H9 (cell line): ENCODE results near the gene IFNA2. TPM values are rescaled to one million over a fixed set of nuclear protein-coding genes. Genes with fewer than 3 reads are reported as not detected.
A peak's percentile ranks its signal among the peaks of the same experiment; 100 is the strongest.
"Not testable (repeated sequence)": the region's sequence is repeated elsewhere in the genome, so short reads cannot be mapped to it uniquely, and the experiment has no call there.

Experiments
- DNase-seq: peaks from one replicate; pipeline ENCODE4 v3.0.0-alpha.2; 2017
- H2AFZ ChIP-seq: one replicate; pipeline ENCODE4 v1.6.1; 2013; ENCODE audit warnings: mild to moderate bottlenecking, low read length, control low read depth, moderate library complexity
- H2AK5ac ChIP-seq: 2 replicates; pipeline ENCODE4 v1.6.1; 2013; ENCODE audit warnings: low read length, control low read depth, mixed read lengths; ENCODE audit not compliant: insufficient read length
- H2BK120ac ChIP-seq: one replicate; pipeline ENCODE4 v1.6.1; 2013; ENCODE audit warnings: low read depth, mild to moderate bottlenecking, low read length, control low read depth, inconsistent platforms; ENCODE audit not compliant: poor library complexity, severe bottlenecking
- H2BK12ac ChIP-seq: 2 replicates; pipeline ENCODE4 v1.6.1; 2013; ENCODE audit warnings: low read length, control low read depth, mixed read lengths, low read depth; ENCODE audit not compliant: insufficient read length
- H2BK15ac ChIP-seq: 2 replicates; pipeline ENCODE4 v1.6.1; 2013; ENCODE audit warnings: low read depth, low read length, control low read depth
- H2BK20ac ChIP-seq: one replicate; pipeline ENCODE4 v1.6.1; 2013; ENCODE audit warnings: low read depth, mild to moderate bottlenecking, low read length, control low read depth, inconsistent platforms; ENCODE audit not compliant: poor library complexity, severe bottlenecking
- H2BK5ac ChIP-seq: 2 replicates; pipeline ENCODE4 v1.6.1; 2013; ENCODE audit warnings: low read length, control low read depth, mixed read lengths; ENCODE audit not compliant: insufficient read length
- H3K14ac ChIP-seq: 2 replicates; pipeline ENCODE4 v1.6.1; 2013; ENCODE audit warnings: low read length, control low read depth; ENCODE audit not compliant: insufficient read depth
- H3K18ac ChIP-seq: 2 replicates; pipeline ENCODE4 v1.6.1; 2013; ENCODE audit warnings: low read depth, mild to moderate bottlenecking, mixed read lengths, low read length, control low read depth; ENCODE audit not compliant: insufficient read length
- H3K23ac ChIP-seq: 2 replicates; pipeline ENCODE4 v1.6.1; 2013; ENCODE audit warnings: low read length, control low read depth, mixed read lengths, low read depth; ENCODE audit not compliant: insufficient read length
- H3K23me2 ChIP-seq: 2 replicates; pipeline ENCODE4 v1.6.1; 2013; ENCODE audit warnings: low read depth, mild to moderate bottlenecking, mixed read lengths, low read length, control low read depth; ENCODE audit not compliant: insufficient read length, poor library complexity, severe bottlenecking
- H3K27ac ChIP-seq: 2 replicates; pipeline ENCODE4 v1.5.1; 2013; ENCODE audit warnings: low read length, control low read depth, mixed read lengths, low read depth; ENCODE audit not compliant: insufficient read length
- H3K27me3 ChIP-seq: 2 replicates; pipeline ENCODE4 v1.6.1; 2013; ENCODE audit warnings: low read length, control low read depth, inconsistent platforms; ENCODE audit not compliant: insufficient read depth
- H3K4ac ChIP-seq: 2 replicates; pipeline ENCODE4 v1.6.1; 2013; ENCODE audit warnings: low read depth, mild to moderate bottlenecking, control low read depth, inconsistent platforms, low read length, moderate library complexity
- H3K4me1 ChIP-seq: 2 replicates; pipeline ENCODE4 v1.6.1; 2013; ENCODE audit warnings: low read length, control low read depth, inconsistent platforms; ENCODE audit not compliant: insufficient read depth
- H3K4me2 ChIP-seq: 2 replicates; pipeline ENCODE4 v1.6.1; 2013; ENCODE audit warnings: low read length, control low read depth, mixed read lengths; ENCODE audit not compliant: insufficient read length, insufficient read depth
- H3K56ac ChIP-seq: 2 replicates; pipeline ENCODE4 v1.6.1; 2013; ENCODE audit warnings: low read depth, mild to moderate bottlenecking, mixed read lengths, low read length, control low read depth; ENCODE audit not compliant: insufficient read length
- H3K79me1 ChIP-seq: 2 replicates; pipeline ENCODE4 v1.6.1; 2013; ENCODE audit warnings: low read depth, mild to moderate bottlenecking, moderate library complexity, low read length, control low read depth, inconsistent platforms; ENCODE audit not compliant: insufficient read depth, poor library complexity, severe bottlenecking
- H3K79me2 ChIP-seq: 2 replicates; pipeline ENCODE4 v1.6.1; 2013; ENCODE audit warnings: low read length, control low read depth, inconsistent platforms; ENCODE audit not compliant: insufficient read depth
- H3K9ac ChIP-seq: 2 replicates; pipeline ENCODE4 v1.6.1; 2013; ENCODE audit warnings: low read length, control low read depth, mixed read lengths; ENCODE audit not compliant: insufficient read length; ENCODE audit errors: extremely low read depth
- H3K9me3 ChIP-seq: one replicate; pipeline ENCODE4 v1.6.1; 2013; ENCODE audit warnings: low read depth, low read length, inconsistent platforms; ENCODE audit not compliant: control insufficient read depth
- H3T11ph ChIP-seq: one replicate; pipeline ENCODE4 v1.6.1; 2013; ENCODE audit warnings: mild to moderate bottlenecking, low read length, control low read depth, inconsistent platforms
- H4K20me1 ChIP-seq: one replicate; pipeline ENCODE4 v1.6.1; 2013; ENCODE audit not compliant: control insufficient read depth, insufficient read length, insufficient read depth
- H4K5ac ChIP-seq: 2 replicates; pipeline ENCODE4 v1.6.1; 2013; ENCODE audit warnings: low read depth, mild to moderate bottlenecking, mixed read lengths, low read length, control low read depth; ENCODE audit not compliant: insufficient read length
- H4K8ac ChIP-seq: replicated peaks from 2 replicates; pipeline ENCODE4 v1.6.1; 2013; ENCODE audit warnings: low read length, control low read depth, mixed read lengths, low read depth; ENCODE audit not compliant: insufficient read length
- H4K91ac ChIP-seq: 2 replicates; pipeline ENCODE4 v1.6.1; 2013; ENCODE audit warnings: low read depth, mild to moderate bottlenecking, moderate library complexity, mixed read lengths, low read length, control low read depth; ENCODE audit not compliant: insufficient read length
- H3K27ac Mint-ChIP-seq, 3 experiments: 2 replicates in 2 of 3; 3 replicates in 1 of 3; pipeline ENCODE4 v1.8.0; 2020 to 2021; ENCODE audit warnings: mixed read lengths in 3 of 3, mild to moderate bottlenecking in 1 of 3, moderate library complexity in 1 of 3
- H3K27me3 Mint-ChIP-seq: 2 replicates; pipeline ENCODE4 v1.8.0; 2021; ENCODE audit warnings: low read depth, mild to moderate bottlenecking, moderate library complexity, mixed read lengths
- H3K36me3 Mint-ChIP-seq, 3 experiments: 2 replicates in 2 of 3; 3 replicates in 1 of 3; pipeline ENCODE4 v1.8.0; 2020 to 2021; ENCODE audit warnings: low read depth in 3 of 3, mixed read lengths in 3 of 3; ENCODE audit not compliant: insufficient read depth in 1 of 3
- H3K4me1 Mint-ChIP-seq, 2 experiments: 2 replicates each; pipeline ENCODE4 v1.8.0; 2020; ENCODE audit warnings: mixed read lengths in 2 of 2
- H3K4me3 Mint-ChIP-seq, 2 experiments: 2 replicates in 1 of 2; 3 replicates in 1 of 2; pipeline ENCODE4 v1.8.0; 2020 to 2021; ENCODE audit warnings: mild to moderate bottlenecking in 2 of 2, mixed read lengths in 2 of 2, moderate library complexity in 1 of 2
- H3K9me3 Mint-ChIP-seq, 2 experiments: 2 replicates in 1 of 2; 3 replicates in 1 of 2; pipeline ENCODE4 v1.8.0; 2020; ENCODE audit warnings: mild to moderate bottlenecking in 2 of 2, mixed read lengths in 2 of 2, moderate library complexity in 1 of 2
- CTCF ChIP-seq: fragments of 200-600 bp; sonication (generic); conservative IDR thresholded peaks from 3 replicates; pipeline ENCODE4 v1.8.0; 2021; ENCODE audit warnings: antibody characterized with exemption, mild to moderate bottlenecking
- WGBS: extraction: QIAGEN DNeasy Blood & Tissue Kit; methylation state at CpG from one replicate; pipeline ENCODE4 v1.1.7; 2013; ENCODE audit warnings: missing lambda C conversion rate, low lambda C conversion rate, mixed read lengths; ENCODE audit not compliant: insufficient read length; ENCODE audit errors: extremely low coverage; 5-methylcytosine and 5-hydroxymethylcytosine counted together
- total RNA-seq: library from RNA; stranded (reverse); gene quantifications from 2 replicates; pipeline ENCODE4 v1.2.1, GENCODE V29; 2021

IFNA2 gene
- total RNA-seq, 1 experiment from 2014 or later, result not detected

GRCh38 chr9:21381448-21382339, 3.5 kb downstream of the IFNA2 start:
- Histone ChIP-seq H3K23ac (no peak overlapping the region), H3K4me2 (no peak overlapping the region), H2BK12ac (no peak overlapping the region), H3K4ac (no peak overlapping the region), H4K91ac (no peak overlapping the region), H4K8ac (no peak overlapping the region), H4K5ac (no peak overlapping the region), H3K27me3 (no peaks in the 10 kb centered on the region), H3K9ac (no peak overlapping the region), H2BK120ac (no peak overlapping the region), H3K4me1 (no peaks in the 10 kb centered on the region), H2BK15ac (no peak overlapping the region), H3K14ac (no peak overlapping the region), H2BK5ac (no peak overlapping the region), H3K18ac (no peak overlapping the region), H2AK5ac (no peak overlapping the region), H3K27ac (no peak overlapping the region), H3T11ph (no peak overlapping the region), H3K79me1 (no peaks in the 10 kb centered on the region), H3K9me3 (no peaks in the 10 kb centered on the region), H2BK20ac (no peak overlapping the region), H3K56ac (no peak overlapping the region), H4K20me1 (no peaks in the 10 kb centered on the region), H3K23me2 (no peaks in the 10 kb centered on the region), H3K79me2 (no peaks in the 10 kb centered on the region), H2AFZ (no peak overlapping the region)
- no peak for TF ChIP-seq CTCF
- no peak overlapping the region for H3K4me3 Mint-ChIP-seq
- H3K27ac Mint-ChIP-seq, result peak overlapping the region in 2 of 3 experiments; percentile 36 to 57; a peak in 2 of 7 replicates
- DNase-seq, result no peak
- peaks cover 7% of the 10 kb centered on the region for H3K27me3 Mint-ChIP-seq
- H3K36me3 Mint-ChIP-seq, result no peaks in the 10 kb centered on the region
- H3K9me3 Mint-ChIP-seq, result no peaks in the 10 kb centered on the region; a peak in 1 of 5 replicates
- WGBS, result no CpG with 5 or more reads among the region's 5 CpGs
- peaks cover 9 to 13% of the 10 kb centered on the region in 2 experiments for H3K4me1 Mint-ChIP-seq

- not testable (repeated sequence) for H3K18ac ChIP-seq, H3K27ac Mint-ChIP-seq, H3K4ac ChIP-seq, H3K79me2 ChIP-seq, H3K36me3 Mint-ChIP-seq, H2AK5ac ChIP-seq, H4K20me1 ChIP-seq, H3K14ac ChIP-seq, H3K27me3 ChIP-seq, H4K8ac ChIP-seq, H3K9me3 ChIP-seq, H3K4me1 Mint-ChIP-seq, H3K9me3 Mint-ChIP-seq, H2BK120ac ChIP-seq, H2BK15ac ChIP-seq, DNase-seq, H2BK5ac ChIP-seq, H3T11ph ChIP-seq, H3K56ac ChIP-seq, H3K79me1 ChIP-seq, H3K9ac ChIP-seq, H3K23me2 ChIP-seq, H2BK12ac ChIP-seq, H3K23ac ChIP-seq, H4K5ac ChIP-seq, H3K4me2 ChIP-seq, H3K4me3 Mint-ChIP-seq, H2BK20ac ChIP-seq, H3K27me3 Mint-ChIP-seq, H3K4me1 ChIP-seq, H2AFZ ChIP-seq, H3K27ac ChIP-seq, H4K91ac ChIP-seq
- no CpG with 5 or more reads among the region's 4 CpGs for WGBS
Observed at GRCh38 chr9:21371467-21371866, 13.7 kb downstream of the IFNA2 start.
